Thyroid gland (tissue), 4 donors: ENCODE results near the gene UGGT1.

Experiments
- CTCF ChIP-seq, 6 experiments: fragments of 200-600 bp in 3 of 6; fragments of 450-650 bp in 3 of 6; sonication (generic) in 3 of 6; IDR thresholded peaks; one replicate each; pipeline ENCODE4 v1.5.1; 2016 to 2019; ENCODE audit warnings: antibody characterized with exemption in 6 of 6, mild to moderate bottlenecking in 2 of 6, inconsistent platforms in 1 of 6, moderate library complexity in 1 of 6
- POLR2A ChIP-seq, 2 donors: fragments of 450-650 bp; IDR thresholded peaks; one replicate each; pipeline ENCODE4 v1.6.1; 2017; ENCODE audit warnings: antibody characterized with exemption in 2 of 2, mild to moderate bottlenecking in 2 of 2, moderate library complexity in 1 of 2

- no peak for TF ChIP-seq CTCF (IDR thresholded peaks at IDR 0.05)
- TF ChIP-seq POLR2A (IDR thresholded peaks at IDR 0.05): no peak
Measured at GRCh38 chr2:128115921-128116623, 25.1 kb downstream of the UGGT1 start.
